Retina (tissue), 1 donor: ENCODE measurements around the gene LRP5.

ENCODE experiments used
- DNase-seq: peaks from one replicate; pipeline ENCODE4 v3.0.0-alpha.2; 2016

LRP5 gene

GRCh38 chr11:68312117-68312779 lies at the start of gene LRP5:
Gene LRP5, plus strand, starts transcription at chr11:68312591. Its CDS starts 124 bp downstream, at chr11:68312715.
- peak; percentile 50 for DNase-seq

- no peak for DNase-seq
These were observed 48.9 kb upstream of the LRP5 start for GRCh38 chr11:68263444-68264035.

- DNase-seq, result no peak
These were observed 48.1 kb upstream of the LRP5 start for GRCh38 chr11:68264244-68264643.

- no peak for DNase-seq
These were observed 47.5 kb upstream of the LRP5 start for GRCh38 chr11:68264741-68265540.

- no peak for DNase-seq
These were observed 46.1 kb upstream of the LRP5 start for GRCh38 chr11:68266121-68266891.

- DNase-seq, result no peak
These were observed 45.2 kb upstream of the LRP5 start for GRCh38 chr11:68266936-68267880.

GRCh38 chr11:68267881-68268240 lies 44.5 kb upstream of the LRP5 start:
- DNase-seq, result no peak

- DNase-seq, result peak; percentile 17
These were observed 42.8 kb upstream of the LRP5 start for GRCh38 chr11:68269414-68270081.

- no peak for DNase-seq
These were observed 42.0 kb upstream of the LRP5 start for GRCh38 chr11:68270196-68271022.

GRCh38 chr11:68271023-68271780 lies 41.2 kb upstream of the LRP5 start:
- DNase-seq, result peak; percentile 80

- peak; percentile 98 for DNase-seq
These were observed 40.4 kb upstream of the LRP5 start, which contains the start of gene C11orf24 for GRCh38 chr11:68271781-68272608. Gene C11orf24, minus strand, starts transcription at chr11:68271973. Its CDS starts 8,206 bp downstream, at chr11:68263767.

GRCh38 chr11:68273026-68273738 lies 39.2 kb upstream of the LRP5 start:
- DNase-seq, result no peak

- no peak for DNase-seq
These were observed 38.1 kb upstream of the LRP5 start for GRCh38 chr11:68274306-68274705.

- no peak for DNase-seq
These were observed 36.5 kb upstream of the LRP5 start for GRCh38 chr11:68275721-68276507.

GRCh38 chr11:68276861-68277260 lies 35.5 kb upstream of the LRP5 start:
- DNase-seq, result no peak

- DNase-seq, result no peak
These were observed 32.7 kb upstream of the LRP5 start for GRCh38 chr11:68279676-68280075.
